ENCODE data around the gene SLC25A42. TPM values are rescaled to one million over a fixed set of nuclear protein-coding genes. Genes with fewer than 3 reads are reported as not detected.

SLC25A42 gene
- total and polyA plus RNA-seq, 2 donors (not counting 1 experiment from before 2014, with no cell fraction given), result 36.5 to 83.9 TPM

DNA sequence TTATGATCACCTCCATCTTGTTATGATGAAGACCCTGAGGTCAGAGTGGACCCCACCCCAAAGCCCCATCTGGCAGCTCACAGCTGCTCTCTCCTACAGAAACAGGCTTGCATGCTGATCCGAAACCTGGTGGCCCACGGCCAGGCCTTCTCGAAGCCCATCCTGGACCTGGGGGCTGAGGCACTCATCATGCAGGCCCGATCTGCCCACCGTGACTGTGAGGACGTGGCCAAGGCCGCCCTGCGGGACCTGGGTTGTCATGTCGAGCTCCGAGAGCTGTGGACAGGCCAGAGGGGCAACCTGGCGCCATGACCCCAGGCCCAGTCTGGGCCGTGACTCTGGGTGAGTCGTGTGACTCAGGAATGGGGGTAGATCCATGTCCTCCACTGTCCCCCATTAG is 6.5 kb upstream of the SLC25A42 start:
- no peaks in the 10 kb centered on the region for H3K4me1 ChIP-seq (ENCODE audit: control insufficient read depth in 2 of 2, insufficient read depth in 2 of 2, low read length in 2 of 2)
- H3K36me3 ChIP-seq (replicated peaks in 1 of 2; ENCODE audit: control extremely low read depth in 1 of 2, control insufficient read depth in 1 of 2, extremely low read depth in 1 of 2, insufficient read depth in 2 of 2, low read length in 1 of 2), result peaks cover 0 to 45% of the 10 kb centered on the region in 2 experiments
- Mint-ChIP-seq H3K27me3 (no peaks in the 10 kb centered on the region), H3K4me1 (no peaks in the 10 kb centered on the region), H3K27ac (no peak overlapping the region), H3K9me3 (ENCODE audit: insufficient read depth) (no peaks in the 10 kb centered on the region), H3K4me3 (no peak overlapping the region)
- no peak for ATAC-seq (ENCODE audit: low read depth)
- WGBS (ENCODE audit: insufficient coverage), result 95% methylated on average over 12 of the region's 13 CpGs
- H3K79me2 ChIP-seq (ENCODE audit: control insufficient read depth, insufficient read depth, low read length), result peaks cover 15% of the 10 kb centered on the region
- no peak overlapping the region for H3K27ac ChIP-seq (ENCODE audit: low read length in 2 of 2)
- H3K9ac ChIP-seq (ENCODE audit: low read length), result no peak overlapping the region
- no peaks in the 10 kb centered on the region for H4K20me1 ChIP-seq (ENCODE audit: control insufficient read depth, insufficient read depth, low read length, poor library complexity, severe bottlenecking)
- no peak overlapping the region for H3K4me3 ChIP-seq (ENCODE audit: control extremely low read depth in 1 of 5, extremely low read depth in 1 of 5, insufficient read depth in 1 of 5, low read depth in 2 of 5, low read length in 4 of 5)
- H2AFZ ChIP-seq (ENCODE audit: insufficient read depth, low read depth, low read length, poor library complexity, severe bottlenecking), result no peak overlapping the region
- intact Hi-C loops (cut with micrococcal nuclease), result no loop called here
- no peak overlapping the region for H3K4me2 ChIP-seq (replicated peaks; ENCODE audit: low read depth, low read length, poor library complexity, severe bottlenecking)
- POLR2A ChIA-PET, result no interaction called here
- CTCF ChIA-PET, result interaction anchor here (0.7 to 3.8 kb wide), 2 partner anchors 58 to 127 kb away, joined by 3 to 27 read pairs; no protein-coding TSS in a partner anchor
- no peak for TF ChIP-seq EZH2 (IDR thresholded peaks at IDR 0.05; ENCODE audit: borderline replicate concordance, insufficient read depth, low read depth, low read length, poor library complexity, severe bottlenecking)
- TF ChIP-seq, protein P1, sequence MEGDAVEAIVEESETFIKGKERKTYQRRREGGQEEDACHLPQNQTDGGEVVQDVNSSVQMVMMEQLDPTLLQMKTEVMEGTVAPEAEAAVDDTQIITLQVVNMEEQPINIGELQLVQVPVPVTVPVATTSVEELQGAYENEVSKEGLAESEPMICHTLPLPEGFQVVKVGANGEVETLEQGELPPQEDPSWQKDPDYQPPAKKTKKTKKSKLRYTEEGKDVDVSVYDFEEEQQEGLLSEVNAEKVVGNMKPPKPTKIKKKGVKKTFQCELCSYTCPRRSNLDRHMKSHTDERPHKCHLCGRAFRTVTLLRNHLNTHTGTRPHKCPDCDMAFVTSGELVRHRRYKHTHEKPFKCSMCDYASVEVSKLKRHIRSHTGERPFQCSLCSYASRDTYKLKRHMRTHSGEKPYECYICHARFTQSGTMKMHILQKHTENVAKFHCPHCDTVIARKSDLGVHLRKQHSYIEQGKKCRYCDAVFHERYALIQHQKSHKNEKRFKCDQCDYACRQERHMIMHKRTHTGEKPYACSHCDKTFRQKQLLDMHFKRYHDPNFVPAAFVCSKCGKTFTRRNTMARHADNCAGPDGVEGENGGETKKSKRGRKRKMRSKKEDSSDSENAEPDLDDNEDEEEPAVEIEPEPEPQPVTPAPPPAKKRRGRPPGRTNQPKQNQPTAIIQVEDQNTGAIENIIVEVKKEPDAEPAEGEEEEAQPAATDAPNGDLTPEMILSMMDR (IDR thresholded peaks at IDR 0.05), result no peak
- no peak for DNase-seq
- no peaks in the 10 kb centered on the region for H3K27me3 ChIP-seq (replicated peaks in 1 of 4; ENCODE audit: control extremely low read depth in 1 of 4, control insufficient read depth in 3 of 4, insufficient read depth in 4 of 4, low read length in 3 of 4)
- no peaks in the 10 kb centered on the region for H3K9me3 ChIP-seq (ENCODE audit: control extremely low read depth in 1 of 3, control insufficient read depth in 2 of 3, insufficient read depth in 1 of 3, low read length in 2 of 3)

DNA sequence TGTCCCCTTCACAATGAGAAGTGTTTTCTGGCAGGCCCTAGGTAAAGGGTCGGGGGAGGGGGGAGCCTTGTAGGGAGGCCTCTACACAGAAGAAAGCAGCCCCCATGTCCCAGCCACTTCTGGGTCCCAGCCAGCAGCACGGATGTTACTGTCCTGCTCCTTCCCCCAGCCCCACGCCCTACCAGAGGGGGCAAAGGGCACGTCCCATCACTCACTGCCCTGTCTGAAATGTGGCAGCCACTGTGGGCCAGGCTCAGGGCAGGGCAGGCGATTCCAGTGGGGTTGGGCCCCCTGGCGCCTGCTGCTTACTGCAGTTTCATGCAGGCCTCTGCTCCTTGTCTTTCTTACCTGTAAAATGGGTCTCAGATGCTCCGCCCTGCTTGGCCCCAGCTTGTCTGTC is 6.1 kb upstream of the SLC25A42 start:
- ChIA-PET CTCF (interaction anchor here (0.7 kb wide), 1 partner anchor 126 kb away, joined by 3 read pairs; no protein-coding TSS in a partner anchor), POLR2A (no interaction called here)
- H3K4me1 ChIP-seq (ENCODE audit: control insufficient read depth in 2 of 2, insufficient read depth in 2 of 2, low read length in 2 of 2), result peaks cover 0 to 1% of the 10 kb centered on the region in 2 donors
- H2AFZ ChIP-seq (ENCODE audit: insufficient read depth, low read depth, low read length, poor library complexity, severe bottlenecking), result no peak overlapping the region
- Mint-ChIP-seq H3K4me1 (no peaks in the 10 kb centered on the region), H3K9me3 (ENCODE audit: insufficient read depth) (no peaks in the 10 kb centered on the region), H3K27ac (no peak overlapping the region), H3K27me3 (no peaks in the 10 kb centered on the region), H3K4me3 (no peak overlapping the region)
- H3K9ac ChIP-seq (ENCODE audit: low read length), result no peak overlapping the region
- DNase-seq, result no peak
- no peak overlapping the region for H3K27ac ChIP-seq (ENCODE audit: low read length in 2 of 2)
- H3K9me3 ChIP-seq (ENCODE audit: control extremely low read depth in 1 of 3, control insufficient read depth in 2 of 3, insufficient read depth in 1 of 3, low read length in 2 of 3), result no peaks in the 10 kb centered on the region
- H3K27me3 ChIP-seq (replicated peaks in 1 of 4; ENCODE audit: control extremely low read depth in 1 of 4, control insufficient read depth in 3 of 4, insufficient read depth in 4 of 4, low read length in 3 of 4), result no peaks in the 10 kb centered on the region
- no peaks in the 10 kb centered on the region for H4K20me1 ChIP-seq (ENCODE audit: control insufficient read depth, insufficient read depth, low read length, poor library complexity, severe bottlenecking)
- H3K4me3 ChIP-seq (ENCODE audit: control extremely low read depth in 1 of 5, extremely low read depth in 1 of 5, insufficient read depth in 1 of 5, low read depth in 2 of 5, low read length in 4 of 5), result no peak overlapping the region
- H3K36me3 ChIP-seq (replicated peaks in 1 of 2; ENCODE audit: control extremely low read depth in 1 of 2, control insufficient read depth in 1 of 2, extremely low read depth in 1 of 2, insufficient read depth in 2 of 2, low read length in 1 of 2), result peaks cover 0 to 41% of the 10 kb centered on the region in 2 experiments
- no peak for ATAC-seq (ENCODE audit: low read depth)
- no peak overlapping the region for H3K4me2 ChIP-seq (replicated peaks; ENCODE audit: low read depth, low read length, poor library complexity, severe bottlenecking)
- TF ChIP-seq, protein P1 (IDR thresholded peaks at IDR 0.05), result no peak
- TF ChIP-seq EZH2 (IDR thresholded peaks at IDR 0.05; ENCODE audit: borderline replicate concordance, insufficient read depth, low read depth, low read length, poor library complexity, severe bottlenecking), result no peak
- 95% methylated on average over 6 of the region's 7 CpGs for WGBS (ENCODE audit: insufficient coverage)
- intact Hi-C loops (cut with micrococcal nuclease), result no loop called here
- H3K79me2 ChIP-seq (ENCODE audit: control insufficient read depth, insufficient read depth, low read length), result peaks cover 13% of the 10 kb centered on the region
